ENCODE data around the gene SASS6. TPM values are rescaled to one million over a fixed set of nuclear protein-coding genes. Genes with fewer than 3 reads are reported as not detected.

The SASS6 gene
- total RNA-seq, 1 donor from 2014 or later, result 4.5 TPM

GRCh38 chr1:100109554-100110066 lies 23.1 kb downstream of the SASS6 start:
- no peak for DNase-seq (ENCODE audit: low read depth)

DNA sequence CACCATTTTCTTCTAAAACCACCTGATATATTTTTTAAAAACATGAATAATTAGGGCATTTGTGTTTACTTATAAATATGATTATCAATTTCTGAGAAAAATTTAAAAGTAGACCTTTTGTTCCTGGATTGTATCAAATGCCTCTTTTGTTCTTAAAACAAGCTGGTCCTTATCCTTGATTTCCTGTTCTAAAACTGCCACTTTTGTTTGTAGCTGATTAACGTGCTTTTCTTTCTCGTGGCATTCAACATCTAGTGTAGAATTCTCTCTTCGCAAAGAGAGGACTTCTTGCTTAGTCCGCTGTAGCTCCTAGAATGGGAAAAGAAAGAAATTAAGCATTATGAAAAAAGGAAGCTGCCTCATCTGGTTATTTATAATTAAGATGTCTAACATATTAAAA lies 25.0 kb downstream of the SASS6 start:
- DNase-seq (ENCODE audit: low read depth), result no peak

GRCh38 chr1:100101564-100101963 lies 31.2 kb downstream of the SASS6 start:
- DNase-seq (ENCODE audit: low read depth), result no peak

DNA sequence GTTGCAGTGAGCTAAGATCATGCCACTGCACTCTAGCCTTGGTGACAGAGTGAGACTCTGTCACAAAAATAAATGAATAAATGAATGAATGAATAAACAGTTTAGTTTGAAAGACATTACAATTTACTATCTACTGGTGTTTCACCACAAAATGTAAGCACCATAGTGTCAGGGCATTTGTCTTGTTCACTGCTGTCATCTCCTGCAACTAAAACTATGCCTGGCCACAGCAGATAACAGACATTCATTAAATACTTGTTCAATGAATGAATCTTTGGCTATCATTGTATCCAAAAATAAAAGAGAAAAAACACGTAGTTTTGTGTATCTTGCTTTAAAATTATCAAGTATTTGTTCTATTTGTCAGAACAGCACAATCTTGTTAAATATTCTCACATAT lies 32.5 kb downstream of the SASS6 start:
- DNase-seq (ENCODE audit: low read depth), result no peak

- no peak for DNase-seq (ENCODE audit: low read depth)
Measured at GRCh38 chr1:100090471-100090870, 42.3 kb downstream of the SASS6 start.

- no peak for DNase-seq (ENCODE audit: low read depth)
Measured at GRCh38 chr1:100089082-100089481, 43.6 kb downstream of the SASS6 start.

- no peak for DNase-seq (ENCODE audit: low read depth)
Measured at GRCh38 chr1:100087396-100087795, 45.3 kb downstream of the SASS6 start.

DNA sequence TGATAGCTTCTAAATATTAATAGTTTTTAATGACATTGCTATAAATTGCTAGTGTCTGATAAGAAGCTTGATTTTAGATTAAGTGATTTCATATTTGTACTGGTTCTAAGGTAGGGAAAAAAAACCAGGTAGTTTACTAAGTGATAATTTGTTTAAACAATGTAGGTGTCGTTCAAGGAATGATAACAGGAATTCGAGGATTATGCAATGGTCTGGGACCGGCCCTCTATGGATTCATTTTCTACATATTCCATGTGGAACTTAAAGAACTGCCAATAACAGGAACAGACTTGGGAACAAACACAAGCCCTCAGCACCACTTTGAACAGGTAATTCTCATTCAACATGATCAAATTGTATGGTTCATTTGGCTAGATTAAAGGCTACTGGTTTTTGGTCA lies 52.4 kb downstream of the SASS6 start:
- DNase-seq (ENCODE audit: low read depth), result no peak

GRCh38 chr1:100077531-100077930 lies 55.2 kb downstream of the SASS6 start:
- no peak for DNase-seq (ENCODE audit: low read depth)

GRCh38 chr1:100076744-100077143 lies 56.0 kb downstream of the SASS6 start:
- DNase-seq (ENCODE audit: low read depth), result no peak

DNA sequence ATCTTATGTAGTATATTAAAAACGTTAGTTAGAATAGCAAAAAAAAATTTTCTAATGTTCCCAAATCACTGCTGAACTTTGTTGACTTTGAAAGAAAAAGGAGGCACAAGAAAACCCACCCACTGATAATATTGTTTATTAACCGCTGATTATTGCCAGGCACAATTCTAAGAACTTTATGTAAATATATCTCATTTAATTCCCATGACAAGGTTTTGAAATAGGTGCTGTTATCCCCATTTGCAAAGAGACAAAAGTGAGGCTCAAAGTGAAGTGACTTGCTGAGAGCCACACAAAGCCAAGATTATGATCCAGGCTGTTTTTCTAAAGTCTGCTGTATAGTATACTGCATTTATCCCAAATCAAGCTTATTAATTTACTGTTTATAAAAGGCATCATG lies 56.4 kb downstream of the SASS6 start:
- DNase-seq (ENCODE audit: low read depth), result no peak

- no peak for DNase-seq (ENCODE audit: low read depth)
Measured at GRCh38 chr1:100075773-100076172, 57.0 kb downstream of the SASS6 start.

GRCh38 chr1:100074604-100075395 lies 57.9 kb downstream of the SASS6 start:
- no peak for DNase-seq (ENCODE audit: low read depth)

GRCh38 chr1:100073531-100073930 lies 59.2 kb downstream of the SASS6 start:
- DNase-seq (ENCODE audit: low read depth), result no peak

DNA sequence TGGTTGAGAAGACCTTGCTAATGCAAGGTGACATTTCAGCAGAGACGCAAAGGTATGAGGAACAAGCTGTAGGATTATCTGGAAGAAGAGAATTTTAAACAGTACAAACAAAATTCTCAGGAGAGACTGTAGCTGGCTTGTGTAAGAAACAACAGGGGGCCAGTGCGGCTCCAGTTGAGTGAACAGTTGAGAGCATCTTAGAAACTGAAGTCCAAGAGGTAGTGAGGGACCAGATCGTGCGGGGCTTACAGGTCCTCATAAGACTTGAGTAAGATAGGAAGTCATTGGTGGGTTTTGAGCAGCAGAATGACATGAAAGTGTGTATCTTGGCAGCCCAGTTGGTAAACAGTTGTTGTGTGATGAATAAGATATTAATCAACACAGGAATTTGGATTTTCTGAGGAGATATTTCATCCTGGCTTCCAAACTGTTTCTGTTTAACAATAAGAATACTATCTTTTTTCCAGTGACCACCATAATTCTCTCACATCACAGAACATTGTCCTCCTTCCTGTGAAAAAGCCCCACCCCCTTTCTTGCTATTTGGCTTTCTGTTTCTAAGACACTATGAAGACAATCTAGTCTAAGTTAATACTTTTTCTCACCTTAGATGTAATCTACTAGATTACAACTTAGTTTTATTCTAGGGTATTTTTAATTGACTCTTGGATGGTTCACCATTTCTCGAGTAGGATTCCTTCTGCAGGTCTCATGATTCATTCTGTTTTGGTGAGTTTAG lies 62.4 kb downstream of the SASS6 start:
- DNase-seq (ENCODE audit: low read depth), result no peak

- DNase-seq (ENCODE audit: low read depth), result no peak
Measured at GRCh38 chr1:100065969-100066227, 66.8 kb downstream of the SASS6 start.

DNA sequence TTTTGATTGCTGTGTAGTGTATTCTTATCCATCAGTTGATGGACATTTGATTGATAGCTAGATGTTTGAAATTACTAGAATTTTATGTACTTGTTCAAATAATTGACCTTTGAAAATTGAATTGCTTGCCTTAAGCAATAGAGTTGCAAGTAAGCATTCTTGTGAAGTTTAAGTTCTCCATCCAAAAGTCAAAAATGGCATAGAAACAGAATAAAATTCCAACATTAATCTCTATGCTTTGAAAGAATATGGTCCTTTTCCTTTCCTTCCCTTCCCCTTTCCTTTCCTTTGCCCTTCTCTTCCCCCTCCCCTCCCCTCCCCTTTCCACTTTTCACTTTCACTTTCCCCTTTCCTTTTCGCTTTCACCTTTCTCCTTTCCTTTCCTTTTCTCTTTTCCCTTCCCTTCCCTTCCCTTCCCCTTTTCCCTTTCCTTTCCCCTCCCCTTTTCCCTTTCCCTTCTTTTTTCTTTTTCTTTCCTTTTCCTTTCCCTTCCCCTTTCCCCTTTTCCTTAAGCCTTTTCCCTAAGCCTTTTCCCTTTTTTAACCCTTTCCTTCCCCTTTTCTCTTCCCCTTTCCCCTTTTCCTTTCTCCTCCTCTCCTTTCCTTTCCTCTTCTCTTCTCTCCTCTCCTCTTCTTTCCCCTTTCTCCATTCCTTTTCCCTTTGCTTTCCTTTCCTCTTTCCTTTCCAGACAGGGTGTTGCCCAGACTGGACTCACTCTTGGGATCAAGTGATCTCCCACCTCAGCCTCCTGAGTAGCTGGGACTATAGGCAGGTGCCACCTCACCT lies 67.4 kb downstream of the SASS6 start:
- DNase-seq (ENCODE audit: low read depth), result no peak

- DNase-seq (ENCODE audit: low read depth), result no peak
Measured at GRCh38 chr1:100061681-100062080, 71.0 kb downstream of the SASS6 start.

GRCh38 chr1:100053727-100054126 lies 79.0 kb downstream of the SASS6 start:
- no peak for DNase-seq (ENCODE audit: low read depth)

DNA sequence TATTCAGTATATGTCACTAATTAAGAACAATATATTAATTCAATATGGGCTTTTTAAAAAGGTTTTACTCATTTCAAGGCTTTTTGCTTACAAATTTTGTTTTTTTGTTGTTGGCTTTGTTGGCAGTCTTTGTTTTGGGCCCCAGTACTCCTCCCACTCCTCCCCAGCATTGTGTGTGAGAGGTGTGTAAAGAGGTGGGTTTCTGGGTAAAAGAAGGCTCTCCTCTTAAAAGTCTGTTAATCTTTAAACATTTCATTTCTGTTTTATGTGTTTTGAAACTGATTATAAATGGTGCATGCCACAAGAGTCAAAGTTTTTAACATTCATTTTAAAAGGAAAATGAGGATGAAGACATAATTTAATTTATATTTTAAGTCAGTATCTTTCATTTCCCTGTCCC lies 79.6 kb downstream of the SASS6 start:
- no peak for DNase-seq (ENCODE audit: low read depth)

- DNase-seq (ENCODE audit: low read depth), result no peak
Measured at GRCh38 chr1:100051893-100052292, 80.8 kb downstream of the SASS6 start.

- DNase-seq (ENCODE audit: low read depth), result no peak
Measured at GRCh38 chr1:100051401-100051800, 81.3 kb downstream of the SASS6 start.

GRCh38 chr1:100050139-100050538 lies 82.6 kb downstream of the SASS6 start:
- no peak for DNase-seq (ENCODE audit: low read depth)

Measured in renal cortical epithelial cell (primary cell).